GM12892 (cell line): ENCODE data around the gene CACNG8.

ENCODE experiments used
- POLR2A ChIP-seq: IDR thresholded peaks from 2 replicates; pipeline ENCODE4 v1.6.1; 2011; ENCODE audit warnings: low read depth, low read length, control low read depth
- POLR2AphosphoS5 ChIP-seq: IDR thresholded peaks from 2 replicates; pipeline ENCODE4 v1.6.1; 2011; ENCODE audit warnings: low read depth, low read length, control low read depth

DNA sequence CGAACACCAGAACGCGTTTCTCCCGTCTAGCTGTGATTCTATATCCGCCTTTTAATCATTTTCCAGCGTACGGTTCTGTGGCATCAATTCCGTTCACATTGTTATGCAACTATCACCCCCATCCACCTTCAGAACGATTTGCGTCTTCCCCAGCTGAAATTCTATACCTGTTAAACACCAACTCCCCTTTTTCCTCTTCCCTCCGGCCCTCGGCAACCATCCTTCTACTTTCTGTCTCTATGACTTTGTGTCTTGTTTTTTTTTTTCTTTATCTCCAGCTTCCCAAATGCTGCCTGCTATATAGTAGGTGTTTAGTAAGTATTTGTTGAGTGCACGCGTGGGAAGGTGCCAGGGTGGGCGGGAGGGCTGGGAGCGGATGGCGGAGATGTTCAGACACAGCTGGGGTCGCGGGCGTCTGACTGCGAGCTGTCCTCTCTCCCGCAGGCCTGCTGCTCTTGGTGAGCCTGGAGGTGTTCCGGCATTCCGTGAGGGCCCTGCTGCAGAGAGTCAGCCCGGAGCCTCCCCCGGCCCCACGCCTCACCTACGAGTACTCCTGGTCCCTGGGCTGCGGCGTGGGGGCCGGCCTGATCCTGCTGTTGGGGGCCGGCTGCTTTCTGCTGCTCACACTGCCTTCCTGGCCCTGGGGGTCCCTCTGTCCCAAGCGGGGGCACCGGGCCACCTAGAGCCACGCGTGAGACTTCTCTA, 48.9 kb downstream of the CACNG8 start:
- TF ChIP-seq POLR2AphosphoS5 (no peak), POLR2A (no peak)
